Keratinocyte (primary cell): ENCODE measurements around the gene RAB3GAP2. TPM values are rescaled to one million over a fixed set of nuclear protein-coding genes. Genes with fewer than 3 reads are reported as not detected.

Experiments
- DNase-seq: peaks from one replicate; pipeline ENCODE4 v3.0.0-alpha.2; 2011; ENCODE audit warnings: low read depth, missing footprints, low spot score
- FAIRE-seq: peaks from 2 replicates; lab custom pipeline; 2011; peaks lifted over from hg19 to GRCh38; lab: Jason Lieb, UNC
- H2AFZ ChIP-seq: 2 replicates; pipeline ENCODE4 v1.6.0; 2012; ENCODE audit warnings: low read length, control low read depth, inconsistent platforms; ENCODE audit not compliant: control insufficient read depth
- H3K27ac ChIP-seq: 2 replicates; pipeline ENCODE4 v1.5.1; 2011; ENCODE audit warnings: low read length; ENCODE audit not compliant: control insufficient read depth, insufficient read depth
- H3K27me3 ChIP-seq: 3 replicates; pipeline ENCODE4 v1.6.0; 2011; ENCODE audit warnings: low read length; ENCODE audit not compliant: control insufficient read depth, insufficient read depth; ENCODE audit errors: extremely low read depth
- H3K36me3 ChIP-seq, 2 experiments: 2 replicates in 1 of 2; 3 replicates in 1 of 2; pipeline ENCODE4 v1.5.1; 2011; ENCODE audit warnings: low read length in 2 of 2, mild to moderate bottlenecking in 1 of 2; ENCODE audit not compliant: control insufficient read depth in 2 of 2, insufficient read depth in 2 of 2; ENCODE audit errors: extremely low read depth in 1 of 2
- H3K4me1 ChIP-seq: 3 replicates; pipeline ENCODE4 v1.5.1; 2011; ENCODE audit warnings: low read length; ENCODE audit not compliant: control insufficient read depth, insufficient read depth; ENCODE audit errors: extremely low read depth
- H3K4me2 ChIP-seq: 3 replicates; pipeline ENCODE4 v1.6.0; 2011; ENCODE audit warnings: low read depth, low read length; ENCODE audit not compliant: control insufficient read depth, insufficient read depth; ENCODE audit errors: extremely low read depth
- H3K4me3 ChIP-seq, 3 experiments: fragments of 200-600 bp in 1 of 3; sonication (generic) in 1 of 3; 2 replicates in 2 of 3; 3 replicates in 1 of 3; pipeline ENCODE4 v1.5.1; 2011 to 2016; ENCODE audit warnings: low read length in 3 of 3, mild to moderate bottlenecking in 3 of 3, control low read depth in 2 of 3, inconsistent platforms in 1 of 3, low read depth in 1 of 3, mixed read lengths in 1 of 3, mixed run types in 1 of 3, moderate library complexity in 1 of 3; ENCODE audit not compliant: control insufficient read depth in 2 of 3, insufficient read depth in 2 of 3; ENCODE audit errors: extremely low read depth in 1 of 3
- H3K79me2 ChIP-seq: 2 replicates; pipeline ENCODE4 v1.6.0; 2012; ENCODE audit warnings: low read length; ENCODE audit not compliant: control insufficient read depth, insufficient read depth
- H3K9ac ChIP-seq: 3 replicates; pipeline ENCODE4 v1.6.0; 2011; ENCODE audit warnings: low read length; ENCODE audit not compliant: control insufficient read depth, insufficient read depth; ENCODE audit errors: extremely low read depth
- H3K9me1 ChIP-seq: 3 replicates; pipeline ENCODE4 v1.6.0; 2011; ENCODE audit warnings: low read length; ENCODE audit not compliant: control insufficient read depth, insufficient read depth; ENCODE audit errors: extremely low read depth
- H3K9me3 ChIP-seq: 2 replicates; pipeline ENCODE4 v1.5.1; 2012; ENCODE audit warnings: low read depth, low read length; ENCODE audit not compliant: control insufficient read depth
- H4K20me1 ChIP-seq: 3 replicates; pipeline ENCODE4 v1.6.0; 2011; ENCODE audit warnings: low read length; ENCODE audit not compliant: control insufficient read depth, insufficient read depth; ENCODE audit errors: extremely low read depth
- EZH2 ChIP-seq: IDR thresholded peaks from one replicate; pipeline ENCODE4 v1.6.1; 2012; ENCODE audit warnings: inconsistent platforms, mild to moderate bottlenecking, low read length, moderate library complexity
- dilution Hi-C: fragments of 300-500 bp; cut with MboI; formaldehyde crosslinking; loops from one replicate; pipeline ENCODE4 v1.7.0; 2020; ENCODE audit warnings: low sequenced_read_pairs; ENCODE audit not compliant: extremely low pct_ligation_motif_present
- polyA plus RNA-seq, 5 experiments: library from polyadenylated mRNA; depleted of rRNA in 3 of 5; stranded (reverse) in 3 of 5; stranded (forward) in 1 of 5; unstranded in 1 of 5; fragments of >200 nt; gene quantifications; 1 replicate in 1 of 5; 2 replicates in 3 of 5; 3 replicates in 1 of 5; pipeline versions ENCODE4 v1.2.1 to v1.2.3, GENCODE V29; 2011 to 2012; ENCODE audit warnings: missing spikeins in 2 of 5, low read depth in 1 of 5, low replicate concordance in 1 of 5
- TF ChIP-seq, protein P1 (sequence below), 3 experiments: IDR thresholded peaks in 1 of 3; conservative IDR thresholded peaks in 1 of 3; optimal IDR thresholded peaks in 1 of 3; 2 replicates in 2 of 3; 3 replicates in 1 of 3; pipeline versions ENCODE3 to v1.5.1; 2011; ENCODE audit warnings: low read length in 3 of 3, mild to moderate bottlenecking in 3 of 3, moderate library complexity in 2 of 3, control low read depth in 1 of 3, inconsistent platforms in 1 of 3; ENCODE audit not compliant: insufficient read depth in 2 of 3; ENCODE audit errors: extremely low read depth in 1 of 3

Gene RAB3GAP2
- polyA plus RNA-seq, 1 donor (not counting 4 experiments of a cell fraction or from before 2014, with no cell fraction given): 44.4 TPM

DNA sequence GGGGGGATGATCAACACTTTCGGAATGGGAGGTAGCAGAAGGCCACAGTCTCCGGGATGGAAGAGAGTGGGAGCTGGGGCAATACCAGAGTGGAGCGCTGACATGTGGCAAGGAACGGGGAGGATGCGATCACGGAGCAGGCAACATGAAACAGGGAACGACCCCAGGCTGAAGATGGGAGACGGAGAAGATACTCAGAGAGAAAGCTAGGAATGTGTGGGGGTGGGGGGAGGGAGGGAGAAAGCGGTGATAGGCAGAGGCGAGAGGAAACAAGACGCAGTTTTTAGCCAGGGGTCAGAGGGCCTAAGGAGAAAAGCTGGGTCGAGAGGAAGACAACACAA lies 577 bp downstream of the RAB3GAP2 start:
- H2AFZ ChIP-seq: peak overlapping the region; percentile 79
- peak overlapping the region; percentile 84 to 96 (median 91) for H3K4me3 ChIP-seq
- peak overlapping the region; percentile 82 for H3K27ac ChIP-seq
- H3K4me2 ChIP-seq: peak overlapping the region; percentile 85
- H3K9me3 ChIP-seq: no peaks in the 10 kb centered on the region
- dilution Hi-C loops: no loop called here
- H3K27me3 ChIP-seq: no peaks in the 10 kb centered on the region
- H3K36me3 ChIP-seq: peaks cover 5 to 8% of the 10 kb centered on the region in 2 experiments
- H4K20me1 ChIP-seq: no peaks in the 10 kb centered on the region
- H3K4me1 ChIP-seq: peaks cover 19% of the 10 kb centered on the region
- DNase-seq: no peak
- FAIRE-seq: peak; percentile 20
- H3K79me2 ChIP-seq: peaks cover 51% of the 10 kb centered on the region
- H3K9me1 ChIP-seq: no peaks in the 10 kb centered on the region
- peak overlapping the region; percentile 91 for H3K9ac ChIP-seq
- no peak for TF ChIP-seq EZH2
- TF ChIP-seq, protein P1, sequence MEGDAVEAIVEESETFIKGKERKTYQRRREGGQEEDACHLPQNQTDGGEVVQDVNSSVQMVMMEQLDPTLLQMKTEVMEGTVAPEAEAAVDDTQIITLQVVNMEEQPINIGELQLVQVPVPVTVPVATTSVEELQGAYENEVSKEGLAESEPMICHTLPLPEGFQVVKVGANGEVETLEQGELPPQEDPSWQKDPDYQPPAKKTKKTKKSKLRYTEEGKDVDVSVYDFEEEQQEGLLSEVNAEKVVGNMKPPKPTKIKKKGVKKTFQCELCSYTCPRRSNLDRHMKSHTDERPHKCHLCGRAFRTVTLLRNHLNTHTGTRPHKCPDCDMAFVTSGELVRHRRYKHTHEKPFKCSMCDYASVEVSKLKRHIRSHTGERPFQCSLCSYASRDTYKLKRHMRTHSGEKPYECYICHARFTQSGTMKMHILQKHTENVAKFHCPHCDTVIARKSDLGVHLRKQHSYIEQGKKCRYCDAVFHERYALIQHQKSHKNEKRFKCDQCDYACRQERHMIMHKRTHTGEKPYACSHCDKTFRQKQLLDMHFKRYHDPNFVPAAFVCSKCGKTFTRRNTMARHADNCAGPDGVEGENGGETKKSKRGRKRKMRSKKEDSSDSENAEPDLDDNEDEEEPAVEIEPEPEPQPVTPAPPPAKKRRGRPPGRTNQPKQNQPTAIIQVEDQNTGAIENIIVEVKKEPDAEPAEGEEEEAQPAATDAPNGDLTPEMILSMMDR (optimal IDR thresholded peaks at IDR 0.05 in 1 of 3, IDR thresholded peaks at IDR 0.05 in 1 of 3, conservative IDR thresholded peaks at IDR 0.05 in 1 of 3; ENCODE audit: extremely low read depth in 1 of 3, insufficient read depth in 2 of 3, low read length in 3 of 3): no peak

DNA sequence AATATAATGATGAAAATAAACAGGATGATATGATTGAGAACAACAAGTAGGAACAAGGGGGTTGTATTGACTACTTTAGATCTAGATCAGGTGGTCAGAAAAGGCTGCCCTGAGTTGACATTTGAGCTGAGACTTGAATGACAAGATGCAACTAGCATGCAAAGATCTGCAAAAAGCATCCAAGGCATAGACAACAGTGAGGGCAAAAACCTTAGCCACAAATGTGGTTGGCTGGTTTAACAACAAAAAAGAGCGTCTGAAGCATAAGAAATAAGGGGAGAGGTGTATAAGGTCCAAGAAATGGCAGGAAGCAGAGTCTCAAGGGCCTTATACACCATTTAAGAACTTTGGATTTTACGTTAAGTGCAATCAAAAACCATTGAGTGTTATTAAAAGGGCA lies 3.2 kb downstream of the RAB3GAP2 start:
- Histone ChIP-seq H2AFZ (no peak overlapping the region), H3K9me1 (no peaks in the 10 kb centered on the region), H3K79me2 (peaks cover 66% of the 10 kb centered on the region), H3K9me3 (no peaks in the 10 kb centered on the region), H3K4me3 (no peak overlapping the region), H3K27me3 (no peaks in the 10 kb centered on the region), H3K9ac (no peak overlapping the region), H3K27ac (no peak overlapping the region), H4K20me1 (no peaks in the 10 kb centered on the region), H3K4me2 (no peak overlapping the region), H3K36me3 (peaks cover 5 to 11% of the 10 kb centered on the region in 2 experiments), H3K4me1 (peaks cover 19% of the 10 kb centered on the region)
- dilution Hi-C loops: no loop called here
- TF ChIP-seq, protein P1 (optimal IDR thresholded peaks at IDR 0.05 in 1 of 3, IDR thresholded peaks at IDR 0.05 in 1 of 3, conservative IDR thresholded peaks at IDR 0.05 in 1 of 3; ENCODE audit: extremely low read depth in 1 of 3, insufficient read depth in 2 of 3, low read length in 3 of 3): no peak
- no peak for TF ChIP-seq EZH2
- DNase-seq (no peak), FAIRE-seq (no peak)
